ENCODE measurements around the gene DIP2B. TPM values are rescaled to one million over a fixed set of nuclear protein-coding genes. Genes with fewer than 3 reads are reported as not detected.

DIP2B gene
- total RNA-seq, 2 experiments from 2014 or later, result 29.5 to 30.0 TPM

GRCh38 chr12:50745861-50746260, 241.1 kb downstream of the DIP2B start:
- Histone ChIP-seq H3K4me3 (ENCODE audit: low read length) (no peak overlapping the region), H3K4me1 (ENCODE audit: insufficient read depth, low read length) (no peaks in the 10 kb centered on the region), H3K27me3 (ENCODE audit: control insufficient read depth in 1 of 2, insufficient read depth in 2 of 2, low read length in 2 of 2) (no peaks in the 10 kb centered on the region), H3K36me3 (ENCODE audit: insufficient read depth, low read length) (peaks cover 55% of the 10 kb centered on the region), H3K27ac (ENCODE audit: low read depth in 1 of 2, low read length in 2 of 2) (no peak overlapping the region), H3K9me3 (ENCODE audit: control insufficient read depth in 1 of 2, insufficient read depth in 1 of 2, low read length in 2 of 2) (no peaks in the 10 kb centered on the region)
- Mint-ChIP-seq H3K4me1 (ENCODE audit: low read depth) (no peaks in the 10 kb centered on the region), H3K4me3 (no peak overlapping the region), H3K27me3 (no peaks in the 10 kb centered on the region), H3K9me3 (no peaks in the 10 kb centered on the region), H3K27ac (no peak overlapping the region), H3K36me3 (ENCODE audit: low read depth) (peaks cover 89% of the 10 kb centered on the region)
- TF ChIP-seq CTCF (IDR thresholded peaks at IDR 0.05), result no peak
- ChIA-PET POLR2A (no interaction called here), CTCF (no interaction called here)
- intact Hi-C loops (cut with DNase I, micrococcal nuclease), result no loop called here
- peak in 1 of 14 experiments; percentile 11 for DNase-seq
- no peak for ATAC-seq (ENCODE audit: poor library complexity)

- Histone ChIP-seq H3K27me3 (ENCODE audit: control insufficient read depth in 1 of 2, insufficient read depth in 2 of 2, low read length in 2 of 2) (no peaks in the 10 kb centered on the region), H3K4me1 (ENCODE audit: insufficient read depth, low read length) (no peaks in the 10 kb centered on the region), H3K4me3 (ENCODE audit: low read length) (no peak overlapping the region), H3K9me3 (ENCODE audit: control insufficient read depth in 1 of 2, insufficient read depth in 1 of 2, low read length in 2 of 2) (no peaks in the 10 kb centered on the region), H3K27ac (ENCODE audit: low read depth in 1 of 2, low read length in 2 of 2) (no peak overlapping the region), H3K36me3 (ENCODE audit: insufficient read depth, low read length) (peaks cover 49% of the 10 kb centered on the region)
- no peak for DNase-seq
- H3K9me3 Mint-ChIP-seq, result no peaks in the 10 kb centered on the region
- ATAC-seq (ENCODE audit: poor library complexity), result no peak
- intact Hi-C loops (cut with DNase I, micrococcal nuclease), result no loop called here
- H3K27me3 Mint-ChIP-seq, result no peaks in the 10 kb centered on the region
- H3K4me3 Mint-ChIP-seq, result no peak overlapping the region
- ChIA-PET POLR2A (no interaction called here), CTCF (no interaction called here)
- no peak overlapping the region for H3K27ac Mint-ChIP-seq
- TF ChIP-seq CTCF (IDR thresholded peaks at IDR 0.05), result no peak
- peaks cover 83% of the 10 kb centered on the region for H3K36me3 Mint-ChIP-seq (ENCODE audit: low read depth)
- no peaks in the 10 kb centered on the region for H3K4me1 Mint-ChIP-seq (ENCODE audit: low read depth)
Observed at GRCh38 chr12:50746431-50746830, 241.6 kb downstream of the DIP2B start.

- ATAC-seq (ENCODE audit: poor library complexity) (no peak), DNase-seq (no peak)
- peaks cover 46% of the 10 kb centered on the region for H3K36me3 ChIP-seq (ENCODE audit: insufficient read depth, low read length)
- Mint-ChIP-seq H3K27me3 (no peaks in the 10 kb centered on the region), H3K4me3 (no peak overlapping the region), H3K27ac (no peak overlapping the region), H3K9me3 (no peaks in the 10 kb centered on the region), H3K4me1 (ENCODE audit: low read depth) (no peaks in the 10 kb centered on the region), H3K36me3 (ENCODE audit: low read depth) (peaks cover 70% of the 10 kb centered on the region)
- intact Hi-C loops (cut with DNase I, micrococcal nuclease), result no loop called here
- H3K27me3 ChIP-seq (ENCODE audit: control insufficient read depth in 1 of 2, insufficient read depth in 2 of 2, low read length in 2 of 2), result no peaks in the 10 kb centered on the region
- no peaks in the 10 kb centered on the region for H3K9me3 ChIP-seq (ENCODE audit: control insufficient read depth in 1 of 2, insufficient read depth in 1 of 2, low read length in 2 of 2)
- H3K4me3 ChIP-seq (ENCODE audit: low read length), result no peak overlapping the region
- ChIA-PET POLR2A (no interaction called here), CTCF (no interaction called here)
- no peak overlapping the region for H3K27ac ChIP-seq (ENCODE audit: low read depth in 1 of 2, low read length in 2 of 2)
- no peaks in the 10 kb centered on the region for H3K4me1 ChIP-seq (ENCODE audit: insufficient read depth, low read length)
- no peak for TF ChIP-seq CTCF (IDR thresholded peaks at IDR 0.05)
Observed at GRCh38 chr12:50747817-50748216, 243.0 kb downstream of the DIP2B start.

All from CD4-positive, alpha-beta T cell (primary cell).